Effector memory CD4-positive, alpha-beta T cell (primary cell): ENCODE measurements around the gene SYNJ2BP.
A peak's percentile ranks its signal among the peaks of the same experiment; 100 is the strongest.
"Not testable (repeated sequence)": the region's sequence is repeated elsewhere in the genome, so short reads cannot be mapped to it uniquely, and the experiment has no call there.

ENCODE experiments used
- DNase-seq, 3 donors: peaks; one replicate each; pipeline ENCODE4 v3.0.0-alpha.2; 2020
- H3K27ac ChIP-seq: 2 replicates; pipeline ENCODE4 v1.7.0; 2013; ENCODE audit warnings: mild to moderate bottlenecking, low read length, moderate library complexity; ENCODE audit not compliant: insufficient read depth, poor library complexity, severe bottlenecking
- H3K27me3 ChIP-seq: replicated peaks from 2 replicates; pipeline ENCODE4 v1.7.0; 2013; ENCODE audit warnings: mild to moderate bottlenecking, low read length; ENCODE audit not compliant: insufficient read depth, control insufficient read depth, poor library complexity, severe bottlenecking
- H3K36me3 ChIP-seq: 2 replicates; pipeline ENCODE4 v1.7.0; 2013; ENCODE audit warnings: mild to moderate bottlenecking, low read length, moderate library complexity; ENCODE audit not compliant: control insufficient read depth, insufficient read depth
- H3K4me1 ChIP-seq: 2 replicates; pipeline ENCODE4 v1.7.0; 2013; ENCODE audit warnings: low read length, mild to moderate bottlenecking; ENCODE audit not compliant: control insufficient read depth, insufficient read depth, poor library complexity, severe bottlenecking
- H3K4me3 ChIP-seq: 2 replicates; pipeline ENCODE4 v1.7.0; 2013; ENCODE audit warnings: low read length, low read depth, mild to moderate bottlenecking; ENCODE audit not compliant: insufficient read depth, poor library complexity, severe bottlenecking
- H3K9me3 ChIP-seq: 2 replicates; pipeline ENCODE4 v1.7.0; 2013; ENCODE audit warnings: mild to moderate bottlenecking, low read length, moderate library complexity; ENCODE audit not compliant: control insufficient read depth

Gene SYNJ2BP

DNA sequence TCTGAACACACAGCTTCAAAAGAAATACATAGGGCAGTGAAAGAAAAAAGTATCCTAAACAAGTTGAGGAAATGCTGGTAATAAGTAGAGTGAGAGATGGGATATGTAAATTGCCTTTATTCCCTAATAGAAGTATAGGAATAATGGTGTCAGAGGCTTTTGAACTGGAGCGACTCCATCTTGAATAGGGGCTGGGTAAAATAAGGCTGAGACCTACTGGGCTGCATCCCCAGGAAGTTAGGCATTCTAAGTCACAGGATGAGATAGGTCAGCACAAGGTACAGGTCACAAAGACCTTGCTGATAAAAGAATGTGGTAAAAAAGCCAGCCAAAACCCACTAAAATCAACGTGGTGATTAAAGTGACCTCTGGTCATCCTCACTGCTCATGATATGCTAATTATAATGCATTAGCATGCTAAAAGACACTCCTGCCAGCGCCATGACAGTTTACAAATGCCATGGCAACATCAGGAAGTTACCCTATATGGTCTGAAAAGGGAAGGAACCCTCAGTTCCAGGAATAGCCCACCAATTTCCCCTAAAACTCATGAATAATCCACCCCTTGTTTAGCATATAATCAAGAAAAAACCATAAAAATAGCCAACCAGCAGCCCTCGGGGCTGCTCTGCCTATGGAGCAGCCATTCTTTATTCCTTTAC, 2.5 kb upstream of the SYNJ2BP start:
- DNase-seq, H3K27ac ChIP-seq, H3K4me1 ChIP-seq, H3K36me3 ChIP-seq, H3K9me3 ChIP-seq, H3K4me3 ChIP-seq, H3K27me3 ChIP-seq: not testable (repeated sequence)

DNA sequence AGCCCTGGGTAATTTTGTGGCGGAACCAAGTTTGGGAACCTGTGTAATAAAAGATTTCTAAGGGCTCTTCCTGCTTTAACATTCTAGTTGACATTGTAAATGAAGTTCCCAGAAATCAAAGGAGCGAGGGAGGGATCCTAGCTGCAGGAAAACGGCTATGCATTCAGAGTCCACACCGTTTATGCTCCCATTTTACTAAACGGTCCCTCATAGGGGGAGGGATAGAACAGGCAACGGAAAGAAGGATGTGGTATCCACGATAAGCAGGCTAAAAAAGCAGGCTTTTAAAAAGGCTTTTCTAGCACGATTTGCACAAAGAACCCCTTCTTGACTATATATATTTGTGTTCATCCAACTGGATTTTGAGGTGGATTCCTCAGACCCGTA, 559 bp downstream of the SYNJ2BP start:
- Histone ChIP-seq H3K4me3 (peak overlapping the region; percentile 78), H3K27me3 (no peaks in the 10 kb centered on the region), H3K4me1 (peaks cover 7% of the 10 kb centered on the region), H3K9me3 (no peaks in the 10 kb centered on the region), H3K27ac (peak overlapping the region; percentile 33), H3K36me3 (peaks cover 6% of the 10 kb centered on the region)
- no peak for DNase-seq

DNA sequence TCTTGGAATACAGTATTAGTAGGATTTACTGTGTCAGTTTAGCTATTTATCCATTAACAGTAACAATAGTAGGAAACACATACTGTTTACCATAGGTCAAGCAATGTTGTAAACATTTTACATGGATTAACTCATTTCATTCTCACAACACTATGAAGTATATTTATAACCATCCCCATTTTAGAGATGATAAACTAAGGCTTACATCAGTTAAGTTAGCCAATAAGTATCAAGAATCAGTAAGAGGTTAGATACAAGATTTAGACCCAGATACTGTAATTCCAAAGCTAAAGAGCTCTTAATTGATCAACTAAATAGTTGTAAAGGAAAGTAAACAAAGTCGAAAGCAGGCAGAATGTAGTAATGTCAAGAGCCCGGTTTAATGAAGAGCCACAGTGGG, 1.1 kb downstream of the SYNJ2BP start:
- DNase-seq = no peak
- Histone ChIP-seq H3K9me3 (no peaks in the 10 kb centered on the region), H3K4me3 (peak overlapping the region; percentile 78), H3K36me3 (peaks cover 10% of the 10 kb centered on the region), H3K27me3 (no peaks in the 10 kb centered on the region), H3K4me1 (peaks cover 7% of the 10 kb centered on the region), H3K27ac (no peak overlapping the region)

DNA sequence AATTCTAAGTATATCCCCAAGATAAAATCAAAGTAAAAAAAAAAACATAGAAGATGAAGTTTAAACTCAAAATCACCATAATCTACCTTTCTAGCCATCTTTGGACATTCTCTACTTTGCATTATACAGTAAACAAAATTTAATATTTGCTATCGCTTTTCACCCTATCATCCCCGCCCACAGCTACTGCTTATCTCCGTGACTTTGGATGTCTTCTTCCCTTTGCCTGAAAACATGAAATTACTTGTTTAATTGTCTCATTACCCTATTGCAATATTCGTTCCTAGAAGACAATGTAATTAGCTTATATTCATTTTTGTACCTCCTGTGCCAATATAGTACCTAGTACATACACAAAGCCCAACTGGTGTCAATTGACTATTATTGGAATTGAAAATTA, 9.3 kb downstream of the SYNJ2BP start:
- no peak for DNase-seq
- Histone ChIP-seq H3K9me3 (no peaks in the 10 kb centered on the region), H3K36me3 (peaks cover 18% of the 10 kb centered on the region), H3K27ac (no peak overlapping the region), H3K27me3 (no peaks in the 10 kb centered on the region), H3K4me1 (no peaks in the 10 kb centered on the region), H3K4me3 (no peak overlapping the region)

DNA sequence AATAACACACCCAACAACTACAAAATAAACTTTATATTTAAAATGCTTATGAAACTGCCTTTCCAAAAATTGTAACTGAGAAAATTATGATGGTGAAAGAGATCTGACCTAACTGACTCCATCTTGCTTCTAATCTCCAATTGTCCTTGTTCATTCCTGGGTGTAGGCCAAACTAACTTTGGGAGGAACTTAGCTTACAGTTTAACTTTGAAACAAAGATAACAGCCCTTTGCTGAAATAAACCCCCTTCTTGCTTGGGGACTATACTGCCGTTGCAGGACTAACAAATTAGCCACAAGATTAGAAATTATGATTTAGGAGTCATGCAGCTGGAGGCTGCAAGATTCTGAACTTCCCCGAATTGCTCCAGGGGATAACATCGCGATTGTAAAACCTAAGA, 10.7 kb downstream of the SYNJ2BP start:
- H3K36me3 ChIP-seq = peaks cover 16% of the 10 kb centered on the region
- not testable (repeated sequence) for H3K4me3 ChIP-seq, DNase-seq, H3K9me3 ChIP-seq, H3K4me1 ChIP-seq, H3K27me3 ChIP-seq, H3K27ac ChIP-seq

DNA sequence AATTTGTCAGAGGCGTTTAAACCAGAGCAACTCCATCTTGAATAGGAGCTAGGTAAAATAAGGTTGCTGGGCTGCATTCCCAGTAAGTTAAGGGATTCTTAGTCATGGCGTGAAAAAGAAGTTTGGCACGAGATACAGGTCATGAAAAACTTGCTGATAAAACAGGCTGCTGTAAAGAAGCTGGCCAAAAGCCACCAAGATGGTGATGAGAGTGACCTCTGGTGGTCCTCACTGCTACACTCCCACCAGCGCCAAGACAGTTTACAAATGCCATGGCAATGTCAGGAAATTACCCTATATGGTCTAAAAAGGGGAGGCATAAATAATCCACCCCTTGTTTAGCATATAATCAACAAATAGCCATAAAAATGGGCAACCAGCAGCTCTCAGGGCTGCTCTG, 13.6 kb downstream of the SYNJ2BP start:
- H3K36me3 ChIP-seq, H3K4me1 ChIP-seq, H3K4me3 ChIP-seq, H3K27me3 ChIP-seq, DNase-seq, H3K27ac ChIP-seq, H3K9me3 ChIP-seq: not testable (repeated sequence)

DNA sequence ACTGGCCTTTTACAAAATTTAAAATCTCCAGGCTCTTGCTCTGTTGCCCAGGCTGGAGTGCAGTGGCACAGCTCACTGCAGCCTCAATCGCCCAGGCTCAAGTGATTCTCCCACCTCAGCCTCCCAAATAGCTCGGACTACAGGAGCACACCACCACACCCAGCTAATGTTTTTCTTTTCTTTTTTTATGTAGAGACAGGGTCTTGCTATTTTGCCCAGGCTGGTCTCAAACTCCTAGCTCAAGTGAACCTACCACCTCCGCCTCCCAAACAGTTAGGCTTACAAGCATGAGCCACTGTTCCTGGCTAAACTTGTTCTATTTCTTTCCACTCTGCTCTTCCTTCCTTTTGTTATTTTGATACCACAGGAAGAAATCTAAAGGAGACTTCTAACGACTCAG, 15.2 kb downstream of the SYNJ2BP start:
- no peak for DNase-seq
- peaks cover 17% of the 10 kb centered on the region for H3K36me3 ChIP-seq
- H3K4me1 ChIP-seq = no peaks in the 10 kb centered on the region
- H3K27me3 ChIP-seq = no peaks in the 10 kb centered on the region
- no peak overlapping the region for H3K27ac ChIP-seq
- no peaks in the 10 kb centered on the region for H3K9me3 ChIP-seq
- no peak overlapping the region for H3K4me3 ChIP-seq

DNA sequence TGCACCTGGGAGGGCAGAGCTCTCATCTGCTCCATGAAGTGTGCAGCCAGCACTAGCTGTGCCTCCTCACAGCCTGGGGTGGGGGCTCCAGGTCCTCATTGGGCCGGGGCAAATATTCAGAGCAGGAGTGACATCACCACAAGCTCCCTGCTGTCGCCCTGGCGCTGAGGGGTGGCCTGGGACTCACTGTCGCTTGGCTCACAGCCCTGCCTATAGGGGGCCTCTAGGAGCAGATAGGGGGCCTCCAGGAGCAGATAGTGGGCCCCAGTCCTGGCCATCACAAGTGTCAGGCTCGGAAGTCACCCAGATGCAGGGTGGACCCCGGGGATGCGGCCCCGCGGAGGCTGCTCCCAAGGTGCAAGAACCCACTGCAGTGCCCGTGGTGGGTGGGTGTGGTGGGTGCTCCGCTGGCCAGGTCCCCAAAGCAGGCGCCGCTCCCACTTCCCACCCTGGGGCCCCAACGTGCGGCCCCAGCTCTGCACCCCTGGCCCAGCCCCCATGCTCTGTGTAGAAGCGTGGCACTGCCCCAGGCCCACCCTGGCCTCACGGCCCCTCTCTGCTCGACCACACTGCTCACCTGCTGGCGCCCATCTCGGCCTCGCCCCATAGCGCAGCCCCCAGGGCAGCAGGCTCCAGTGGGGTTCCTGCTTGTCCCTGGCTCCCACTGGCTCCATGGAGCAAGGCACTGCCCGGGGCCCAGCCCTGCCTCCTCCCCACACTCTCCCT, 18.0 kb downstream of the SYNJ2BP start:
- no peak overlapping the region for H3K27ac ChIP-seq
- DNase-seq = no peak

DNA sequence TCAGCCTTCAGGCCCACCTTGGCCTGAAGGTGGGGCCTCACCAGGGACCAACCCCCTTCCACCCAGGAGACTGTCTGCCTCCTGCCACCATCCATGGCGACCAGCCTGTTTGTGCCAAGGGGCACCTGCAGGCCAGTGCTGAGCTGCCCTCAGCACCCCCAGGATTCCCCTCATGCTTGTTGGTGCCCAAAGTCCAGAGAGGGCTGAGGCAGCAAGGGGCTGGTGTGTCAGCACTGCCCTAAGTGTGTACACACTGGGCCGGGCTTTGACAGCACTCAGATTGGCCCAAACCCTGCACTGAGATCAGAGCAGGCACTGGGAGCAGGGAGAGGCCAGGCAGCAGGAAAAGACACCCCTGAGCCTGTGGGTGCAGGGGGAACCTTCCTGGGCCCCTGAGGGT, 18.6 kb downstream of the SYNJ2BP start:
- H3K27me3 ChIP-seq = no peaks in the 10 kb centered on the region
- H3K9me3 ChIP-seq = no peaks in the 10 kb centered on the region
- H3K4me1 ChIP-seq = no peaks in the 10 kb centered on the region
- H3K27ac ChIP-seq = no peak overlapping the region
- peaks cover 17% of the 10 kb centered on the region for H3K36me3 ChIP-seq
- DNase-seq = no peak
- H3K4me3 ChIP-seq = no peak overlapping the region

More for the DNA sequence above, 18.0 kb downstream of the SYNJ2BP start:
- Histone ChIP-seq H3K27me3 (no peaks in the 10 kb centered on the region), H3K9me3 (no peaks in the 10 kb centered on the region), H3K4me1 (no peaks in the 10 kb centered on the region), H3K36me3 (peaks cover 17% of the 10 kb centered on the region), H3K4me3 (no peak overlapping the region)

DNA sequence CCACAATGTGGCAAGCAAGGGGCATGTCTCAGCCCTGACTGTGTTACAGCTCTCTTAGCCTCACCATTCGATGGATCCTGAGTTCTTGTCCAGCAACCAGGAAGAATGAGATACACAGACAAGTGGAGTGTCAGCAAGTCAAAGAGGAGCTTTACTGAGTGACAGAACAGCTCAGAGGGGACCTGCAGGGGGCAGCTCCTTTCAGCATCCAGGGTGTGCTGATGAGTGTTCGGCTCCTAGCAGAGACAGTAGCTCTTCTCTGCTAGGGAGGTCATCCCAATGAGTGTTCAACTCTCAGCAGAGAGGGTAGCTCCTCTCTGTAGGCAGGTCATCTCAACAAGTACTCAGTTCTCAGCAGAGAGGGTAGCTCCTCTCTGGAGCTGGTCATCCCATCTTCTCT, 19.1 kb downstream of the SYNJ2BP start:
- peaks cover 17% of the 10 kb centered on the region for H3K36me3 ChIP-seq
- H3K27me3 ChIP-seq = no peaks in the 10 kb centered on the region

More for the DNA sequence above, 19.1 kb downstream of the SYNJ2BP start:
- Histone ChIP-seq H3K4me3 (no peak overlapping the region), H3K9me3 (no peaks in the 10 kb centered on the region), H3K4me1 (no peaks in the 10 kb centered on the region), H3K27ac (no peak overlapping the region)
- no peak for DNase-seq
